Measurements from ENCODE around the gene POLD4.

DNA sequence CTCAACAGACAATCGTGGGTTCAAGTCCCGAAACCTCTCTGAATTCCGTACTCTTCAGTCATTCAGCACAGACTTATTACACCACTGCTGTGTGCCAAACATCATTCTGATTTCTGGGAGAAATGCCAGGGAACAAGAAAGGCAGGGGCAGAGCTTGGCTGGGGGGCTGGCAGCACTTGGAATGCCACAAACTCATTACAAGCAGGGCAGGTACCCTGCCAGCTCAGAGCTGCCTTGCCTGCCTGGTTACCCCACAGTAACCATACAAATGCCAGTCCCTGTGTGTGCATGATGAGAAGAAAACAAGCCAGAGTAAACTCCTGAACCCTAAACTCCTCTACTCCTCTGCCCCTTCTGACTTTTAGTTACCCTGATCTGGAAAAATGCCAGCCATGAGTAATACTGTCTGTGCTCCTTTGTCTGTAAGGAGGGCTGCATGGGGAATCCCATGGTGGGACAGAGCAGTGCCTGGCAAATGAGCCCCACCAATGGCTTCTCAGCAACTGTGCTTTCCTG is 31.6 kb upstream of the POLD4 start:
- TF ChIP-seq CTCF (CRISPR knock-in tag; IDR thresholded peaks at IDR 0.05) (no peak), ZFX (CRISPR knock-in tag; IDR thresholded peaks at IDR 0.05; ENCODE audit: low read depth) (no peak), SCMH1 (CRISPR knock-in tag; IDR thresholded peaks at IDR 0.05; ENCODE audit: borderline replicate concordance) (no peak), MEIS1 (CRISPR knock-in tag; IDR thresholded peaks at IDR 0.05; ENCODE audit: borderline replicate concordance) (no peak), ARID2 (CRISPR knock-in tag; IDR thresholded peaks at IDR 0.05; ENCODE audit: borderline replicate concordance) (no peak)
